IPS-15b (cell line): ENCODE data around the gene KIF26B.

ENCODE experiments used
- H3K27me3 ChIP-seq: one replicate; pipeline ENCODE4 v1.6.1; 2013; ENCODE audit warnings: low read length; ENCODE audit not compliant: control insufficient read depth, insufficient read depth
- H3K36me3 ChIP-seq: one replicate; pipeline ENCODE4 v1.6.1; 2013; ENCODE audit warnings: low read length; ENCODE audit not compliant: control insufficient read depth, insufficient read depth
- H3K4me1 ChIP-seq: one replicate; pipeline ENCODE4 v1.6.1; 2013; ENCODE audit warnings: mild to moderate bottlenecking, low read length; ENCODE audit not compliant: control insufficient read depth, insufficient read depth
- H3K4me3 ChIP-seq: one replicate; pipeline ENCODE4 v1.5.1; 2013; ENCODE audit warnings: low read depth, low read length
- H3K9ac ChIP-seq: one replicate; pipeline ENCODE4 v1.6.1; 2013; ENCODE audit warnings: low read depth, mild to moderate bottlenecking, low read length
- H3K9me3 ChIP-seq: one replicate; pipeline ENCODE4 v1.6.1; 2013; ENCODE audit warnings: mild to moderate bottlenecking, low read length; ENCODE audit not compliant: control insufficient read depth, insufficient read depth

Gene KIF26B

DNA sequence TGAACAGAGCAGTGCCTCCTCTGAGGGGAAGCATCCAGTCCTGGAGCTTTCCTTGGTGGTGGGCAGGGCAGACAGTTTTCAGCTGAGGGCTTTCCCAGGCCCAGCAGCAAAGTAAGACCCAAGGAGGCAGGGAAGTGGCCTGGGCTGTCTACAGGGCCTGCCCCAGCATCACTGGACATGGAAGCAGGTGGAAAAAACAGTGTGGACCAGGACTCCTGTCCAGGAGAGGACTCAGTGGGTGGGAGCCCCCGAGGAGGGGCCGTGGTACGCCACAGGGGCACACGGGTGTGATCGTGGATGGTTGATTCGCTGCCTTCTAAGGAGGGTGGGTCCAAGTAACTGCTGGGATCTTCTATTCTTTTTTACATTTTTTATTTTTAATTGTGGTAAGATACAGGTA lies 387.6 kb downstream of the KIF26B start:
- Histone ChIP-seq H3K27me3 (no peaks in the 10 kb centered on the region), H3K4me3 (no peak overlapping the region), H3K9me3 (no peaks in the 10 kb centered on the region), H3K4me1 (peaks cover 2% of the 10 kb centered on the region), H3K36me3 (no peaks in the 10 kb centered on the region), H3K9ac (no peak overlapping the region)

GRCh38 chr1:245544236-245544635 lies 389.5 kb downstream of the KIF26B start:
- Histone ChIP-seq H3K36me3 (no peaks in the 10 kb centered on the region), H3K9ac (no peak overlapping the region), H3K4me1 (peaks cover 6% of the 10 kb centered on the region)

DNA sequence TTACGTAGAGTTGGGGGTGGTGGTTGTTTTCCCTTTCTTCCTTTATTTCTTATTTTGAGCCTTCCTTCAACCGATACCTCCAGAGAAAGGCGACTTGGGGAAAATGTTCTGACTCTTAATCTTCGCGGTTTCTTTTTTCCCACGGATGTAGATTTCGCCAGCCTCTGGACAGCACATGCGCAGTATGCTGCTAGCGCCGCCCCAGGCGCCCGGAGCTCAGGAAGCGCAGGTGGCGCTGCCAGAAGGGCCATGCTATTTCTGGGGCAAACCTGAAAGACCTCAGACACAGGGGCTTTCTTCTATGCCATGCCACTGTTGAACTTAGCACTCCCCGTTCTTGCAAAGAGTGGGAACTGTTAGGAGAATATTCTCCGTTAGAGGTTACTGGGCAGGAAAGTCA lies 392.1 kb downstream of the KIF26B start:
- H3K36me3 ChIP-seq, result no peaks in the 10 kb centered on the region
- no peaks in the 10 kb centered on the region for H3K27me3 ChIP-seq
- peaks cover 5% of the 10 kb centered on the region for H3K4me1 ChIP-seq
- no peaks in the 10 kb centered on the region for H3K9me3 ChIP-seq
- H3K9ac ChIP-seq, result no peak overlapping the region
- no peak overlapping the region for H3K4me3 ChIP-seq

More at GRCh38 chr1:245544236-245544635, 389.5 kb downstream of the KIF26B start:
- H3K27me3 ChIP-seq, result no peaks in the 10 kb centered on the region
- no peak overlapping the region for H3K4me3 ChIP-seq
- no peaks in the 10 kb centered on the region for H3K9me3 ChIP-seq

- Histone ChIP-seq H3K9me3 (no peaks in the 10 kb centered on the region), H3K27me3 (no peaks in the 10 kb centered on the region), H3K4me1 (peaks cover 5% of the 10 kb centered on the region), H3K9ac (no peak overlapping the region), H3K36me3 (no peaks in the 10 kb centered on the region), H3K4me3 (no peak overlapping the region)
Measured at GRCh38 chr1:245549996-245550719, 395.4 kb downstream of the KIF26B start.

DNA sequence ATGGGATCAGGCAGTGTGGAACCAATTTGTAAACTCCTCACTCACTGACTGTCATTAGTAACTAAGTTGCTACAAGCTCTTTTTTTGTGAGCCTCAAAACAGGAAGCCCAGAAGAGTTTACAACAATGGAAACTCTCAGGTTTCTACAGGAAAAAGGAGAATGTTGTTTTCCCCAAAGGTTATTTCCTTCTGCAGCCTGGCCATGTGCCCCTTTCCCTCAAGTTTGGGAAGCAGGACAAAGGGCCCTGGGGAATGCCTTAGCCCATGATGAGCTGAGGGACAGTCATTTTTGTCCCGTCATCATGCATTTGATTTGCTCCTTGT lies 395.9 kb downstream of the KIF26B start:
- no peak overlapping the region for H3K9ac ChIP-seq
- no peaks in the 10 kb centered on the region for H3K36me3 ChIP-seq
- H3K9me3 ChIP-seq, result no peaks in the 10 kb centered on the region
- peaks cover 5% of the 10 kb centered on the region for H3K4me1 ChIP-seq
- no peaks in the 10 kb centered on the region for H3K27me3 ChIP-seq
- H3K4me3 ChIP-seq, result no peak overlapping the region

DNA sequence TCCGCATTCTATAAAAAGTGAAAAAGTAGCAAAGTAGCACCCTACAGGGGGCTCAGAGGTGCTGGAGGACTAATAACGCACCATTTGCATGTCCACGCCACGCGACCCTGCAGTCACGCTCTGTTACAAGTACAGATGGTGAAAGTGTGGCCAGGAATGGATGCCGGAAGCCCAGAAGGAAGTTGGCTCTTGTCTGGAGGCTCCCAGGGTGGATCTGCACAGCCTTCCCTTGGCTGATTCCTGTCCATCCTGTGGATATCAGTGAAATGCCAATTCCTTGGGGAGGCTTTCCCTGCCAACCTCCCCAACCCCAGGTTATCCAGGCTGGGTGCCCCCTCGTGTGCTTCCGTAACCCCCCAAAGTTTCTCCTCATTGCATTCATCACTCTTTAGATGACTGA lies 396.8 kb downstream of the KIF26B start:
- Histone ChIP-seq H3K36me3 (no peaks in the 10 kb centered on the region), H3K9ac (no peak overlapping the region), H3K9me3 (no peaks in the 10 kb centered on the region), H3K27me3 (no peaks in the 10 kb centered on the region), H3K4me3 (no peak overlapping the region), H3K4me1 (peaks cover 5% of the 10 kb centered on the region)

GRCh38 chr1:245552331-245552730 lies 397.5 kb downstream of the KIF26B start:
- Histone ChIP-seq H3K4me3 (no peak overlapping the region), H3K36me3 (no peaks in the 10 kb centered on the region), H3K9ac (no peak overlapping the region), H3K27me3 (no peaks in the 10 kb centered on the region), H3K9me3 (no peaks in the 10 kb centered on the region), H3K4me1 (peaks cover 5% of the 10 kb centered on the region)

- H3K4me1 ChIP-seq, result no peaks in the 10 kb centered on the region
- no peak overlapping the region for H3K9ac ChIP-seq
- H3K9me3 ChIP-seq, result no peaks in the 10 kb centered on the region
- no peaks in the 10 kb centered on the region for H3K36me3 ChIP-seq
- H3K4me3 ChIP-seq, result no peak overlapping the region
- no peaks in the 10 kb centered on the region for H3K27me3 ChIP-seq
Measured at GRCh38 chr1:245556057-245556456, 401.3 kb downstream of the KIF26B start.

DNA sequence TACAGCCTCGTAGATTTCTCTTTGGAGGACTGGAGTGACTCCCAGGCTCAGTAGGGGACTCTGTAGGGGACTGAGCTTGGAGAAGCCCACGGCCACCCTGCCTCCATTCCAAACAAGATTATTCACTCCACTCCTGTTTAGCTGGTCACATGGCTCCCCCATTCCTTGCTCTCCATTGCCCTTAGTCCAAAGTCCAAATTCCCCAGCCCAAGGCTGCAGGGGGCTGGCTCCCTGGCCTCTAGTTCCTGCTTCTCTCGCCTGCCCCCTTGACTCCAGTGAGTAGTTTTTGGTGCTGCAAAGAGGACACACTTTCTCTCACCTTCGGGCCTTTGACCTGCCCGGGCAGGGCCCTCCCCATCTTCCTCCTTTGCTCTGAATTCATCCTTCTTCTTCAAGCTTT lies 403.3 kb downstream of the KIF26B start:
- Histone ChIP-seq H3K9ac (no peak overlapping the region), H3K9me3 (no peaks in the 10 kb centered on the region), H3K27me3 (no peaks in the 10 kb centered on the region), H3K4me1 (no peaks in the 10 kb centered on the region), H3K36me3 (no peaks in the 10 kb centered on the region), H3K4me3 (no peak overlapping the region)

- H3K4me3 ChIP-seq, result no peak overlapping the region
- H3K36me3 ChIP-seq, result no peaks in the 10 kb centered on the region
- H3K9me3 ChIP-seq, result no peaks in the 10 kb centered on the region
- H3K9ac ChIP-seq, result no peak overlapping the region
- no peaks in the 10 kb centered on the region for H3K27me3 ChIP-seq
- no peaks in the 10 kb centered on the region for H3K4me1 ChIP-seq
Measured at GRCh38 chr1:245560316-245560859, 405.6 kb downstream of the KIF26B start.

GRCh38 chr1:245561665-245562234 lies 407.0 kb downstream of the KIF26B start:
- H3K36me3 ChIP-seq, result no peaks in the 10 kb centered on the region
- H3K9ac ChIP-seq, result no peak overlapping the region
- no peaks in the 10 kb centered on the region for H3K4me1 ChIP-seq
- H3K9me3 ChIP-seq, result no peaks in the 10 kb centered on the region
- H3K27me3 ChIP-seq, result no peaks in the 10 kb centered on the region
- H3K4me3 ChIP-seq, result no peak overlapping the region

GRCh38 chr1:245566134-245566533 lies 411.3 kb downstream of the KIF26B start:
- Histone ChIP-seq H3K4me1 (no peaks in the 10 kb centered on the region), H3K4me3 (no peak overlapping the region), H3K36me3 (no peaks in the 10 kb centered on the region), H3K9me3 (no peaks in the 10 kb centered on the region), H3K27me3 (no peaks in the 10 kb centered on the region), H3K9ac (no peak overlapping the region)
